H1 (cell line): Measurements from ENCODE around the gene NLRC3. TPM values are rescaled to one million over a fixed set of nuclear protein-coding genes. Genes with fewer than 3 reads are reported as not detected.
A peak's percentile ranks its signal among the peaks of the same experiment; 100 is the strongest.

Experiments used
- CTCF ChIA-PET: fragments of 300-600 bp; sonication (Branson Sonifier 250); formaldehyde crosslinking; loops from one replicate; lab custom pipeline; 2021; ENCODE audit not compliant: partially characterized antibody; lab: Charles Lee
- POLR2A ChIA-PET: fragments of 300-600 bp; sonication (Branson Sonifier 250); formaldehyde crosslinking; loops from one replicate; lab custom pipeline; 2021; ENCODE audit warnings: inconsistent platforms; ENCODE audit not compliant: partially characterized antibody; lab: Charles Lee
- DNase-seq, 2 experiments: peaks; one replicate each; pipeline versions ENCODE4 v3.0.0 to v3.0.0-alpha.2; 2010 to 2022; ENCODE audit warnings: low spot score in 2 of 2, low read depth in 1 of 2, mixed read lengths in 1 of 2
- FAIRE-seq: peaks from 2 replicates; lab custom pipeline; 2011; peaks lifted over from hg19 to GRCh38; lab: Jason Lieb, UNC
- H2AFZ ChIP-seq: 2 replicates; pipeline ENCODE4 v1.8.1; 2012; ENCODE audit warnings: low read length, inconsistent platforms
- H2AK5ac ChIP-seq: 2 replicates; pipeline ENCODE4 v1.6.1; 2013; ENCODE audit warnings: low read depth, low read length
- H2BK120ac ChIP-seq: replicated peaks from 2 replicates; pipeline ENCODE3; 2013; ENCODE audit warnings: low read depth, low read length, inconsistent platforms
- H2BK12ac ChIP-seq: 2 replicates; pipeline ENCODE4 v1.6.1; 2013; ENCODE audit warnings: low read depth, low read length
- H2BK15ac ChIP-seq: 2 replicates; pipeline ENCODE4 v1.6.1; 2013; ENCODE audit warnings: low read length
- H2BK20ac ChIP-seq: 2 replicates; pipeline ENCODE4 v1.6.1; 2013; ENCODE audit warnings: low read length
- H2BK5ac ChIP-seq: 2 replicates; pipeline ENCODE4 v1.6.1; 2013; ENCODE audit warnings: low read depth, low read length
- H3K14ac ChIP-seq: 2 replicates; pipeline ENCODE4 v1.6.1; 2013; ENCODE audit warnings: inconsistent platforms; ENCODE audit not compliant: insufficient read length
- H3K18ac ChIP-seq: 2 replicates; pipeline ENCODE4 v1.6.1; 2013; ENCODE audit warnings: low read length; ENCODE audit errors: extremely low read depth
- H3K23ac ChIP-seq: 2 replicates; pipeline ENCODE4 v1.6.1; 2013; ENCODE audit warnings: inconsistent platforms; ENCODE audit not compliant: insufficient read length
- H3K23me2 ChIP-seq: 2 replicates; pipeline ENCODE4 v1.6.1; 2013; ENCODE audit warnings: low read depth, low read length
- H3K27ac ChIP-seq: 2 replicates; pipeline ENCODE4 v1.6.1; 2011; ENCODE audit warnings: low read depth, low read length, inconsistent platforms
- H3K27me3 ChIP-seq, 4 experiments: replicated peaks in 1 of 4; 1 replicate in 1 of 4; 2 replicates in 3 of 4; pipeline versions ENCODE4 v1.6.1 to v1.8.1; 2011 to 2013; ENCODE audit warnings: low read length in 3 of 4, mild to moderate bottlenecking in 3 of 4, inconsistent platforms in 2 of 4, mixed read lengths in 2 of 4, moderate library complexity in 1 of 4; ENCODE audit not compliant: control insufficient read depth in 3 of 4, insufficient read depth in 3 of 4; ENCODE audit errors: extremely low read depth in 1 of 4
- H3K36me3 ChIP-seq, 4 experiments: 2 replicates each; pipeline versions ENCODE4 v1.6.1 to v1.8.1; 2011 to 2013; ENCODE audit warnings: mild to moderate bottlenecking in 4 of 4, low read length in 3 of 4, moderate library complexity in 2 of 4, control low read depth in 1 of 4, inconsistent platforms in 1 of 4; ENCODE audit not compliant: insufficient read depth in 4 of 4, control insufficient read depth in 2 of 4
- H3K4ac ChIP-seq: replicated peaks from 2 replicates; pipeline ENCODE3; 2013; ENCODE audit warnings: low read length, low read depth, mixed read lengths, inconsistent platforms; ENCODE audit not compliant: insufficient read length
- H3K4me1 ChIP-seq, 4 experiments: replicated peaks in 1 of 4; 1 replicate in 1 of 4; 2 replicates in 3 of 4; pipeline versions ENCODE4 v1.6.1 to v1.8.1; 2011 to 2013; ENCODE audit warnings: low read length in 3 of 4, inconsistent platforms in 2 of 4, mixed read lengths in 1 of 4; ENCODE audit not compliant: insufficient read depth in 4 of 4, control insufficient read depth in 3 of 4
- H3K4me2 ChIP-seq, 2 experiments: 2 replicates each; pipeline versions ENCODE4 v1.6.1 to v1.8.1; 2011 to 2013; ENCODE audit warnings: low read depth in 2 of 2, low read length in 2 of 2, control low read depth in 1 of 2, inconsistent platforms in 1 of 2, mild to moderate bottlenecking in 1 of 2; ENCODE audit not compliant: insufficient read depth in 1 of 2
- H3K4me3 ChIP-seq, 4 experiments: fragments of 200-600, 300-600 bp in 1 of 4; sonication (generic), shearing (Covaris generic), sonication (Bioruptor Twin) in 1 of 4; 2 replicates each; pipeline versions ENCODE4 v1.5.1 to v1.8.1; 2011 to 2016; ENCODE audit warnings: low read length in 4 of 4, low read depth in 3 of 4, control low read depth in 2 of 4, inconsistent platforms in 2 of 4, mild to moderate bottlenecking in 2 of 4, mixed read lengths in 1 of 4, moderate library complexity in 1 of 4; ENCODE audit not compliant: insufficient read depth in 2 of 4; ENCODE audit errors: extremely low read depth in 1 of 4
- H3K56ac ChIP-seq: replicated peaks from 2 replicates; pipeline ENCODE3; 2013; ENCODE audit warnings: low read depth, mild to moderate bottlenecking, mixed read lengths, low read length, inconsistent platforms; ENCODE audit not compliant: insufficient read length
- H3K79me1 ChIP-seq: 2 replicates; pipeline ENCODE4 v1.6.1; 2013; ENCODE audit warnings: low read depth, low read length, control low read depth
- H3K79me2 ChIP-seq, 2 experiments: 2 replicates each; pipeline versions ENCODE4 v1.6.1 to v1.8.1; 2012 to 2013; ENCODE audit warnings: low read length in 2 of 2, mild to moderate bottlenecking in 2 of 2, inconsistent platforms in 1 of 2; ENCODE audit not compliant: insufficient read depth in 2 of 2, control insufficient read depth in 1 of 2
- H3K9ac ChIP-seq, 4 experiments: replicated peaks in 1 of 4; 1 replicate in 1 of 4; 2 replicates in 3 of 4; pipeline versions ENCODE4 v1.6.1 to v1.8.1; 2011 to 2013; ENCODE audit warnings: low read depth in 3 of 4, low read length in 3 of 4, control low read depth in 2 of 4, mild to moderate bottlenecking in 2 of 4, moderate library complexity in 2 of 4, inconsistent platforms in 1 of 4; ENCODE audit errors: extremely low read depth in 1 of 4
- H3K9me3 ChIP-seq, 2 experiments: 2 replicates each; pipeline versions ENCODE4 v1.6.1 to v1.8.1; 2012 to 2013; ENCODE audit warnings: mild to moderate bottlenecking in 2 of 2, moderate library complexity in 2 of 2, control low read depth in 1 of 2, inconsistent platforms in 1 of 2, low read depth in 1 of 2, low read length in 1 of 2, mixed read lengths in 1 of 2; ENCODE audit not compliant: insufficient read depth in 2 of 2
- H4K20me1 ChIP-seq, 2 experiments: replicated peaks in 1 of 2; 2 replicates each; pipeline versions ENCODE3 to v1.8.1; 2011 to 2013; ENCODE audit warnings: inconsistent platforms in 2 of 2, low read length in 2 of 2, mild to moderate bottlenecking in 1 of 2; ENCODE audit not compliant: insufficient read depth in 2 of 2, control insufficient read depth in 1 of 2
- H4K5ac ChIP-seq: 2 replicates; pipeline ENCODE4 v1.6.1; 2013; ENCODE audit warnings: low read length, low read depth, mixed read lengths, inconsistent platforms; ENCODE audit not compliant: insufficient read length
- H4K8ac ChIP-seq: 2 replicates; pipeline ENCODE4 v1.8.0; 2013; ENCODE audit warnings: mild to moderate bottlenecking, moderate library complexity, low read length, inconsistent platforms; ENCODE audit not compliant: insufficient read depth; ENCODE audit errors: extremely low read depth
- H4K91ac ChIP-seq: replicated peaks from 2 replicates; pipeline ENCODE3; 2013; ENCODE audit warnings: low read length, mixed read lengths, inconsistent platforms; ENCODE audit not compliant: insufficient read length
- CHD2 ChIP-seq: IDR thresholded peaks from 2 replicates; pipeline ENCODE4 v1.6.1; 2012; ENCODE audit warnings: low read length, improper control_type of control experiment
- NANOG ChIP-seq: IDR thresholded peaks from 2 replicates; pipeline ENCODE4 v1.6.1; 2011; ENCODE audit warnings: low read length, low read depth, mild to moderate bottlenecking, inconsistent platforms; ENCODE audit not compliant: insufficient read depth, poor library complexity, severe bottlenecking
- WGBS, 2 experiments: shearing (Covaris generic) in 1 of 2; methylation state at CpG; one replicate each; pipeline versions ENCODE4 v1.1.6 to v1.1.7; 2013 to 2015; ENCODE audit warnings: low lambda C conversion rate in 2 of 2, mixed read lengths in 2 of 2, inconsistent platforms in 1 of 2, low coverage in 1 of 2, missing lambda C conversion rate in 1 of 2; ENCODE audit not compliant: insufficient replicate concordance in 2 of 2, insufficient coverage in 1 of 2, insufficient read length in 1 of 2; ENCODE audit errors: extremely low coverage in 1 of 2, missing lambda C conversion rate in 1 of 2; 5-methylcytosine and 5-hydroxymethylcytosine counted together
- polyA plus RNA-seq, 7 experiments: library from polyadenylated mRNA; depleted of rRNA in 3 of 7; stranded (reverse) in 5 of 7; unstranded in 2 of 7; fragments of >200 nt in 5 of 7; fragments of 200-250 nt in 2 of 7; gene quantifications; 1 replicate in 5 of 7; 2 replicates in 1 of 7; 4 replicates in 1 of 7; pipeline versions ENCODE4 v1.2.1 to v1.2.3, GENCODE V29; 2011 to 2013; ENCODE audit warnings: missing spikeins in 2 of 7, mixed read lengths in 2 of 7
- total RNA-seq: library from RNA; stranded (reverse); fragmentation: NEBNext Ultra II Directional; extraction: Animal tissue kit (Norgen Biotek cat#: 25700); gene quantifications from 2 replicates; pipeline ENCODE4 v1.2.1, GENCODE V29; 2021

The NLRC3 gene
- total and polyA plus RNA-seq, 2 of the 8 experiments (the other 6 are each of a cell fraction or from before 2014, with no cell fraction given) = 0.18 to 0.20 TPM

GRCh38 chr16:3554351-3554928 is 22.8 kb downstream of the NLRC3 start:
- Histone ChIP-seq H3K23me2 (peaks cover 13% of the 10 kb centered on the region; the same call in 1 of the 2 replicates), H2AK5ac (0 out of 2 replicates have a peak overlapping the region, but pooled peaks have one; percentile 31)
- no peak for FAIRE-seq

More at GRCh38 chr16:3554351-3554928, 22.8 kb downstream of the NLRC3 start:
- H3K9ac ChIP-seq = no peak overlapping the region
- no peaks in the 10 kb centered on the region for H3K79me1 ChIP-seq
- no peak overlapping the region for H3K14ac ChIP-seq
- H3K4me3 ChIP-seq = peak overlapping the region in 1 of 4 experiments; percentile 30; a peak in 1 of 8 replicates
- H4K5ac ChIP-seq = no peak overlapping the region
- H2BK12ac ChIP-seq = peak overlapping the region; percentile 82; the same call in 1 of the 2 replicates
- H3K27me3 ChIP-seq = peaks cover 0 to 5% (median 0%) of the 10 kb centered on the region in 4 experiments; a peak in 2 of 7 replicates
- H4K20me1 ChIP-seq = peaks cover 0 to 9% of the 10 kb centered on the region in 2 experiments
- peak overlapping the region; percentile 31; the same call in 1 of the 2 replicates for H2BK5ac ChIP-seq
- H2AFZ ChIP-seq = no peak overlapping the region
- ChIA-PET POLR2A (interaction anchor here (1.2 to 1.4 kb wide), 2 partner anchors 13 to 19 kb away, joined by 3 to 6 read pairs; no protein-coding TSS in a partner anchor), CTCF (interaction anchor here (0.8 to 1.5 kb wide), 3 partner anchors 13 to 75 kb away, joined by 3 to 4 read pairs (median 3); no protein-coding TSS in a partner anchor)
- H2BK20ac ChIP-seq = peak overlapping the region; percentile 63; the same call in 1 of the 2 replicates
- no peak overlapping the region for H2BK120ac ChIP-seq
- DNase-seq = peak in 1 of 2 experiments; percentile 27
- no peak overlapping the region for H4K8ac ChIP-seq
- no peak overlapping the region for H3K56ac ChIP-seq
- peak overlapping the region; percentile 6 for H4K91ac ChIP-seq
- H3K4me2 ChIP-seq = peak overlapping the region; percentile 44 to 68
- no peak overlapping the region for H3K23ac ChIP-seq
- H3K18ac ChIP-seq = peak overlapping the region; percentile 51
- H3K4me1 ChIP-seq = peaks cover 9 to 23% (median 13%) of the 10 kb centered on the region in 4 experiments
- H2BK15ac ChIP-seq = no peak overlapping the region
- no peak for TF ChIP-seq CHD2
- peak; percentile 60 for TF ChIP-seq NANOG
- H3K27ac ChIP-seq = no peak overlapping the region
- H3K79me2 ChIP-seq = no peaks in the 10 kb centered on the region
- H3K9me3 ChIP-seq = no peaks in the 10 kb centered on the region; a peak in 1 of 4 replicates
- 58% methylated on average over 7 of the region's 7 CpGs; no CpG with 5 or more reads in 1 of the 2 experiments for WGBS, 2 experiments
- H3K36me3 ChIP-seq = no peaks in the 10 kb centered on the region
- H3K4ac ChIP-seq = no peak overlapping the region
